Activated naive CD4-positive, alpha-beta T cell treated with anti-CD3 and anti-CD28 coated beads for 36 hours (primary cell): ENCODE measurements around the gene YIPF1. TPM values are rescaled to one million over a fixed set of nuclear protein-coding genes. Genes with fewer than 3 reads are reported as not detected.
"Not testable (repeated sequence)": the region's sequence is repeated elsewhere in the genome, so short reads cannot be mapped to it uniquely, and the experiment has no call there.

Source experiments
- CTCF ChIA-PET: fragments of 350-600 bp; sonication (Branson Sonifier 250); formaldehyde crosslinking; loops from one replicate; lab custom pipeline; 2021; ENCODE audit warnings: antibody characterized with exemption; lab: Charles Lee
- DNase-seq: peaks from one replicate; pipeline ENCODE4 v3.0.0-alpha.2; 2020
- H3K27ac Mint-ChIP-seq: one replicate; pipeline ENCODE4 v1.8.0; 2021; ENCODE audit warnings: mild to moderate bottlenecking, mixed read lengths
- H3K27me3 Mint-ChIP-seq: one replicate; pipeline ENCODE4 v1.8.0; 2021; ENCODE audit warnings: low read depth, mixed read lengths
- H3K36me3 Mint-ChIP-seq: one replicate; pipeline ENCODE4 v1.8.0; 2021; ENCODE audit warnings: low read depth, mixed read lengths
- H3K4me1 Mint-ChIP-seq: one replicate; pipeline ENCODE4 v1.8.0; 2021; ENCODE audit warnings: low read depth, mixed read lengths
- H3K4me3 Mint-ChIP-seq: one replicate; pipeline ENCODE4 v1.8.0; 2021; ENCODE audit warnings: mild to moderate bottlenecking, moderate library complexity, mixed read lengths
- H3K9me3 Mint-ChIP-seq: one replicate; pipeline ENCODE4 v1.8.0; 2021; ENCODE audit warnings: mixed read lengths
- intact Hi-C: fragments of 100-400 bp; cut with micrococcal nuclease; formaldehyde crosslinking; loops from one replicate; pipeline ENCODE4 v1.15.1; 2023
- total RNA-seq, 2 experiments: library from RNA; stranded (reverse); gene quantifications; one replicate each; pipeline ENCODE4 v1.2.3, GENCODE V29; 2021

YIPF1 gene
- total RNA-seq, 2 experiments from 2014 or later = 22.2 to 22.4 TPM

GRCh38 chr1:53892911-53893310 lies 3.3 kb upstream of the YIPF1 start:
- Mint-ChIP-seq H3K27me3 (peaks cover 6% of the 10 kb centered on the region), H3K27ac (no peak overlapping the region), H3K9me3 (no peaks in the 10 kb centered on the region), H3K4me1 (peaks cover 32% of the 10 kb centered on the region), H3K4me3 (no peak overlapping the region), H3K36me3 (peaks cover under 1% of the 10 kb centered on the region)
- intact Hi-C loops = no loop called here
- CTCF ChIA-PET = interaction anchor here (0.7 kb wide), 1 partner anchor 66 kb away, joined by 3 read pairs; no protein-coding TSS in a partner anchor
- no peak for DNase-seq

- Mint-ChIP-seq H3K9me3 (no peaks in the 10 kb centered on the region), H3K36me3 (peaks cover 1% of the 10 kb centered on the region), H3K4me3 (no peak overlapping the region), H3K27me3 (peaks cover 6% of the 10 kb centered on the region), H3K27ac (no peak overlapping the region), H3K4me1 (peaks cover 34% of the 10 kb centered on the region)
- DNase-seq = no peak
- CTCF ChIA-PET = no interaction called here
- intact Hi-C loops = no loop called here
Measured at GRCh38 chr1:53891678-53892077, 2.1 kb upstream of the YIPF1 start.

GRCh38 chr1:53891018-53891417 lies 1.4 kb upstream of the YIPF1 start:
- intact Hi-C loops = no loop called here
- peaks cover 36% of the 10 kb centered on the region for H3K4me1 Mint-ChIP-seq
- H3K27me3 Mint-ChIP-seq = peaks cover 6% of the 10 kb centered on the region
- DNase-seq = no peak
- H3K36me3 Mint-ChIP-seq = peaks cover 1% of the 10 kb centered on the region
- no peak overlapping the region for H3K27ac Mint-ChIP-seq
- CTCF ChIA-PET = interaction anchor here (2.4 kb wide), 1 partner anchor 55 kb away, joined by 8 read pairs; the partner anchor contains the start of genes IFT25 and LRRC42
- no peaks in the 10 kb centered on the region for H3K9me3 Mint-ChIP-seq
- H3K4me3 Mint-ChIP-seq = no peak overlapping the region

GRCh38 chr1:53890522-53890941 lies 935 bp upstream of the YIPF1 start:
- peak; percentile 38 for DNase-seq
- peak overlapping the region; percentile 99 for H3K27ac Mint-ChIP-seq
- CTCF ChIA-PET = interaction anchor here (1.2 to 2.4 kb wide), 2 partner anchors 55 to 58 kb away, joined by 3 to 8 read pairs; partner anchors contain the start of genes IFT25 and LRRC42
- peaks cover 1% of the 10 kb centered on the region for H3K36me3 Mint-ChIP-seq
- peaks cover 2% of the 10 kb centered on the region for H3K27me3 Mint-ChIP-seq
- H3K9me3 Mint-ChIP-seq = no peaks in the 10 kb centered on the region
- intact Hi-C loops = loop anchor here (1.0 kb wide), 3 partner anchors 26 to 52 kb away; partner anchors contain the start of gene NDC1
- H3K4me3 Mint-ChIP-seq = peak overlapping the region; percentile 94
- H3K4me1 Mint-ChIP-seq = peaks cover 36% of the 10 kb centered on the region

- intact Hi-C loops = loop anchor here (1.0 to 10.0 kb wide), 5 partner anchors 58 to 911 kb away; partner anchors contain the start of genes LRRC42, SSBP3, TCEANC2 and TMEM59
- Mint-ChIP-seq H3K27ac (peak overlapping the region; percentile 99), H3K27me3 (no peaks in the 10 kb centered on the region), H3K4me3 (peak overlapping the region; percentile 94), H3K36me3 (peaks cover 6% of the 10 kb centered on the region), H3K4me1 (peaks cover 39% of the 10 kb centered on the region), H3K9me3 (no peaks in the 10 kb centered on the region)
- no peak for DNase-seq
- CTCF ChIA-PET = interaction anchor here (1.0 to 2.4 kb wide), 3 partner anchors 9 to 163 kb away, joined by 4 to 8 read pairs (median 6); partner anchors contain the start of genes IFT25 and LRRC42
Measured at GRCh38 chr1:53888681-53889080, 916 bp downstream of the YIPF1 start.

- DNase-seq, H3K27ac Mint-ChIP-seq, H3K4me3 Mint-ChIP-seq, H3K9me3 Mint-ChIP-seq, H3K27me3 Mint-ChIP-seq: not testable (repeated sequence)
- H3K4me1 Mint-ChIP-seq = peaks cover 17% of the 10 kb centered on the region
- intact Hi-C loops = loop anchor here (10.0 kb wide), 1 partner anchor 521 kb away; the partner anchor contains the start of gene SSBP3
- CTCF ChIA-PET = interaction anchor here (0.9 to 2.4 kb wide), 2 partner anchors 64 to 76 kb away, joined by 6 to 7 read pairs; no protein-coding TSS in a partner anchor
- peaks cover 30% of the 10 kb centered on the region for H3K36me3 Mint-ChIP-seq
Measured at GRCh38 chr1:53883600-53883999, 6.0 kb downstream of the YIPF1 start.

- intact Hi-C loops = loop anchor here (10.0 kb wide), 1 partner anchor 523 kb away; the partner anchor contains the start of gene SSBP3
- H3K4me1 Mint-ChIP-seq, H3K9me3 Mint-ChIP-seq, H3K27ac Mint-ChIP-seq, DNase-seq, H3K27me3 Mint-ChIP-seq, H3K4me3 Mint-ChIP-seq: not testable (repeated sequence)
- peaks cover 33% of the 10 kb centered on the region for H3K36me3 Mint-ChIP-seq
- CTCF ChIA-PET = interaction anchor here (2.4 to 4.6 kb wide), 2 partner anchors 66 to 77 kb away, joined by 7 to 27 read pairs; no protein-coding TSS in a partner anchor
Measured at GRCh38 chr1:53881853-53882252, 7.7 kb downstream of the YIPF1 start.

GRCh38 chr1:53878492-53879105 lies 11.0 kb downstream of the YIPF1 start:
- intact Hi-C loops = loop anchor here (1.0 kb wide), 2 partner anchors 71 to 81 kb away; no protein-coding TSS in a partner anchor
- Mint-ChIP-seq H3K9me3 (no peaks in the 10 kb centered on the region), H3K36me3 (peaks cover 37% of the 10 kb centered on the region), H3K27me3 (no peaks in the 10 kb centered on the region), H3K4me1 (peaks cover 3% of the 10 kb centered on the region), H3K4me3 (no peak overlapping the region), H3K27ac (no peak overlapping the region)
- DNase-seq = no peak
- CTCF ChIA-PET = interaction anchor here (0.7 to 5.5 kb wide), 13 partner anchors 9 to 173 kb away, joined by 3 to 27 read pairs (median 6); partner anchors contain the start of genes IFT25 and LRRC42

GRCh38 chr1:53875150-53875549 lies 14.4 kb downstream of the YIPF1 start:
- H3K27me3 Mint-ChIP-seq, H3K27ac Mint-ChIP-seq, H3K4me1 Mint-ChIP-seq, DNase-seq, H3K4me3 Mint-ChIP-seq, intact Hi-C loops, H3K9me3 Mint-ChIP-seq: not testable (repeated sequence)
- CTCF ChIA-PET = interaction anchor here (1.5 to 5.5 kb wide), 2 partner anchors 14 to 73 kb away, joined by 6 to 27 read pairs; no protein-coding TSS in a partner anchor
- H3K36me3 Mint-ChIP-seq = peaks cover 19% of the 10 kb centered on the region

GRCh38 chr1:53871773-53872484 lies 17.7 kb downstream of the YIPF1 start:
- H3K4me1 Mint-ChIP-seq = peaks cover 4% of the 10 kb centered on the region
- H3K36me3 Mint-ChIP-seq = peaks cover 23% of the 10 kb centered on the region
- intact Hi-C loops = no loop called here
- CTCF ChIA-PET = interaction anchor here (1.6 to 3.1 kb wide), 3 partner anchors 11 to 87 kb away, joined by 4 to 22 read pairs (median 13); no protein-coding TSS in a partner anchor
- H3K27ac Mint-ChIP-seq = no peak overlapping the region
- no peak overlapping the region for H3K4me3 Mint-ChIP-seq
- H3K27me3 Mint-ChIP-seq = no peaks in the 10 kb centered on the region
- no peaks in the 10 kb centered on the region for H3K9me3 Mint-ChIP-seq
- DNase-seq = no peak

GRCh38 chr1:53871221-53871620 lies 18.4 kb downstream of the YIPF1 start:
- CTCF ChIA-PET = interaction anchor here (1.6 to 3.8 kb wide), 4 partner anchors 8 to 88 kb away, joined by 4 to 22 read pairs (median 12); no protein-coding TSS in a partner anchor
- Mint-ChIP-seq H3K4me1 (peaks cover 4% of the 10 kb centered on the region), H3K9me3 (no peaks in the 10 kb centered on the region), H3K27ac (no peak overlapping the region), H3K27me3 (no peaks in the 10 kb centered on the region), H3K4me3 (no peak overlapping the region), H3K36me3 (peaks cover 21% of the 10 kb centered on the region)
- DNase-seq = no peak
- intact Hi-C loops = no loop called here
